SIG-M5 treated with dmso at 0.1 percent for 504 hours (cell line): ENCODE measurements around the gene MMRN2.

Experiments used
- DNase-seq: peaks from one replicate; lab custom pipeline; 2025; ENCODE audit not compliant: unreplicated experiment; lab: John Stamatoyannopoulos, UW

MMRN2 gene

GRCh38 chr10:86969421-86970041, 12.1 kb upstream of the MMRN2 start:
- no peak for DNase-seq

GRCh38 chr10:86968994-86969355, 11.6 kb upstream of the MMRN2 start:
- DNase-seq = no peak

DNA sequence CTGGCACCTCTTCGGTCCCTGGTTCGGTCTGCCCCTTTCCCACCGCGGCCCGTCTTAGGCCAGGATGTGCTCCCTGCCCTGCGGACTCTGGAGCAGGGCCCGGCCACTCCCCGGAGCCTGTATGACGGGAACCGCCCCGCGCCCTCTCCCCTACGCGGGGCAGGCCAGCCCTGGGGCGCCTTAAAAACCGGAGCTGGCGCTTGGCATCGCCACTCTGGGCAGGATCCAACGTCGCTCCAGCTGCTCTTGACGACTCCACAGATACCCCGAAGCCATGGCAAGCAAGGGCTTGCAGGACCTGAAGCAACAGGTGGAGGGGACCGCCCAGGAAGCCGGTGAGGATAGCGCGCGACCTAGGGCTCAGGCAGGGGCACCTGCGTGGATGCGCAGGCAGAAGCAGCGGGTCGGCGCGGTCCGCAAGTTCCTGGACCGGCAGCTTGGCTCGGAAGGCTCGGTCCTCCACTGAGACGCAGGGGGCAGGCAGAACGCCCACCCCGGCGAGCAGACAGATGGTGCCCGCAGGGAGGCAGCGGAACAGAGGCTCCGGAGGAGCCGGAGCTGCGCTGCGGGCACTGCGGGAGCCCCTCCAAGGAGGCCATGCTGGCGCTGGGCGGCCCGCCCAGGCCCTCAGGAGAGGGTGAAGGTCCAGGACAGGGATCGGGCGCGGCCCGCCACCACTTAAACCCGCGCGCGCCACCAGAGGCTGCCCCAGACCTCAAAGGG, 11.0 kb upstream of the MMRN2 start, which contains the start of gene ADIRF:
TSS of gene ADIRF (plus strand) at position 212 of the 723 bp plus-strand sequence. CDS start at position 275, 63 bp downstream.
- no peak for DNase-seq

GRCh38 chr10:86967481-86967941, 10.1 kb upstream of the MMRN2 start:
- no peak for DNase-seq

DNA sequence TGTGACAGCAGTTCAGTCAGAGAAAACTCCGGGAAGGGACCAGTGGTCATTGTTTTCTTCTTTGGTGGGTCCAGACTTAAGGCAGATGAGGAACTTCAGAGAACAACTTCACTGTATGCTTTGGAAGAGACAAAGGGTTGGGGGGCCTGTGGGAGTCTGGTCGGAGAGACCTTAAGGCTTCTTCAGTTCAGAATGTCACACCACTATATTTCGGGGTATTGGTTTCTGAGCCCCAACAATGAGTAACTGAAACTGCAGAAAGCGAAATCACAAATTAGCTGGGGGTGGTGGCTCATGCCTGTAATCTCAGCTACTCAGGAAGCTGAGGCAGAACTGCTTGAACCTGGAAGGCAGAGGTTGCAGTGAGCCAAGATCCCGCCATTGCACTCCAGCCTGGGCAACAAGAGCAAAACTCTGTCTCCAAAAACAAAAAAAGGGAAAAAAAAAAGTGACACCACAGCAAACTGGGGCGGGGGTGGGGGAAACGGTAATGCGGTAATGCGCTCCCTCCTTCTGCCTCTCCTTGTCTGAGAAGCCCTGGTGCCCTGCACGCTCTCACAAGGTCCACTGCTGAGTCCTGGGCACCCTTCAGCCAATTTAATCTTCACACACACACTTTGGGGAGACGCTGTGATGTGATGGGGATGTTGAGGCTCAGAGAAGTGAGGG, 8.7 kb upstream of the MMRN2 start:
- DNase-seq = no peak

GRCh38 chr10:86964847-86965190, 7.4 kb upstream of the MMRN2 start:
- DNase-seq = no peak

DNA sequence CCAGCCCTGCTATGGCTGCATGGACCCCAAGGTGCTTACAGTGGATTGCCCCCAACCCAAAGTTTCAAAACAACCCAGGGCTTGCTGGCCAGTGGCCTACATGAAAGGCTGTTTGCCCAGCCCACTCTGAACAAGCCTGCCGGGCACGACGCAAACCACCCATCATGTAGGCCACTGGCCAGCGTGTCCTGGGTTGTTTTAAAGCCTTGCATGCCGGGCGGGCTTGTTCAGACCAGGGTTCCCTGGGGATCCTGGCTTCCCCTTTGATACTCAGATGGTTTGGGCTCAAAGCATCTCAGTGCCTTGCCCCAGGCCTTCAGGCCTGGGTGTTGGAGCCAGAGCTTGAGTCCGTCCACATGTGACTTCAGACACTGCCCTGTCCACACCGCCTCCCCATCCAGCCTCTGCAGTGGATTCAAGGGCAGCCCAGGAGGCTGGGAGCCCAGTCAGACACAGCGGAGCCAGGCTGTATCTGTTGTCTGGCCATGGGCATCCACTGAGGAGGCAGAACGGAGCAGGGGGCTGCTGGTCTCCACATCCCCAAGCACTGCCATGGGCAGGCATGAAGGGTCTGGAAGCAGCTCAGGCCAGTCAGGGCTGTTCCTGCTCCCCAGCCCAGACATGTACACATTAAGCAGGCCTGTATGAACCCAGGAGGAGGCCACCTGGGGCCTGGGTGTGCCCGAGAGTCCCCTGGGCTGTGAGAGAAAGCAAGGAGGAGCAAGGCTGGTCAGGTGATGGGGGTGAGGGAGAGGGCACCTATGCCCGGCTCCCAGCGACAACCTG, 6.8 kb upstream of the MMRN2 start:
- no peak for DNase-seq

GRCh38 chr10:86963341-86963919, 6.0 kb upstream of the MMRN2 start:
- no peak for DNase-seq

GRCh38 chr10:86962981-86963310, 5.5 kb upstream of the MMRN2 start:
- no peak for DNase-seq

GRCh38 chr10:86962136-86962980, 4.9 kb upstream of the MMRN2 start:
- peak; percentile 29 for DNase-seq

DNA sequence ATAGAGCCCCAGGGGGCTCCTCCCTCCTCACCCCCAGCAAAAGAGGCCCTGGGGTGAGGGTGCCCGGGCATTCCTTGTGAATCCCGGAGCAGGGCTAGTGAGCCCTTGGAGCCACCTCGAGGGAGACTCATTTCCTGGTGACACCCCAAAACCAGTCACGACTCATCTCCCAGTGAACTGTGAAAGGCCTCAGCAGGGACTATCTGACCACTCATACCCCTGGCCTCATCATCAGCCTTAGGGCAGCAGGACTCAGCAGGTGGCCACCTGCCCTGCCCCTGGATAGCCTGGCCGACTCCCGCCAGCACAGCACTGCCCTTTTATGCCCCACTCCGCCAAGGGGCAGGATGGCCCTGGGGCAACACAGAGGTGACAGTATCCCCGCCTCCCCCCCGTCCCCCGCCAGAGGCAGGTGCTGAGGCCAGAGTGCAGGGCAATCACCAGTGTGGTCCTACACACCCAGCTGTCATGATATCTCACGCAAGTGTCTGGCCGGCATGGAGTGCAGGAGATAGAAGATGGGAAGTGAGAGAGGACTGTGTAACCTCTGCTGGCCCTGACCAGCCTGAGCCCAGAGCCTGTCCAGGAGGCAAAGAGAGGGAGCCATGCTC, 4.2 kb upstream of the MMRN2 start:
- no peak for DNase-seq

GRCh38 chr10:86960863-86961434, 3.5 kb upstream of the MMRN2 start:
- DNase-seq = no peak

- peak; percentile 66 for DNase-seq
Measured at GRCh38 chr10:86960003-86960862, 2.8 kb upstream of the MMRN2 start.

DNA sequence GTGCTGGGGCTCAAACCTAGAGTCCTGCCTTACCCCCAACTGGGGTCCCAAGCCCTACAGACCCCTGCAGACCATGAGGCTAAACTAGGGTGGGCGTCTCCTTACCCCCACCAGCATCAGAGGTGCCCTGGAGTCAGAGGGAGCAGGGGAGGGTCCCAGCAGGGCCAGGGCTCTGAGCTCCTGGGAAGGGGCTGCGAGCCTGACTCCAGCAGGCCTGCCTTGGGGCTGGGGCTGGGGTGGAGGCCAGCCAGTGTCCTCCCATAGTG, 2.3 kb upstream of the MMRN2 start:
- no peak for DNase-seq

DNA sequence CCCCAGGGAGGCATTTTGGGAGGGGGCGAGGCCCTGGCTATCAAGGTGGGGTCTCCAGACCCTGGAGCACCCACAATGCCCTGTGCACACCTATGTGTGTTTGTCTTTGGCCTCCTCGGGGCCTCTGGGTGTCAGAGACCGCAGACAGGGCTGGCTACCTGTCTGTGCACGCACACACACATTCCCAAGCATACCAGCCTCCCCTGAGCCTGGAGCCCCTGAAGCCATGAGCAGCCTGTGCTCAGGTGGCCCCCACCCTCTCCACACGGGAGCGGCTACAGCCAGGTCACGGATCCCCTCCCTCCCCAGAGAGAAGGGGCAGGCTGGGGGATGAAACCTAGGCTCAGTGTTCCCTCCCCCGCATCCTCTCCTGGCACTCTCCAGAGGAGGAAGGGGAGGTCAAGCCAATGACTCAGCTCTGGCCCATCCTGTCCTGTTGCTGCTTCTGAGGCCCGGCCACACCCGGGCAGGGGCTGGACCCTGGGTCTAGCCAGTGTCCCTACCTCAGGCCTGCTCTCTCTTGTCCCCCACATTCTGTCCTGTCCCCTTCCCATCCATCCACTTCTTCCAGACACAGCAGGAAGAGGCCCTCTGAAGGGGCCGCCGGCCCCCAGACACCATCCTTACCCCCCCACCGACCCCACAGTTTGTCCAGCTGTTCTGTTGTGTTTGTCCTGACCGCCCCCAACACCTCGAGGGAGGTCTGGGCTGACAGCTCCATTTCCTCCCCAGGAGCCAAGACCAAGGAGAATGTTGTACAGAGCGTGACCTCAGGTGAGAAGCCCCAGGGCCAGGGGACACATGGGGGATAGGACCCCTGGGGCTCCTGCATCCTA, 1.7 kb upstream of the MMRN2 start:
- DNase-seq = no peak

GRCh38 chr10:86958116-86958900, 893 bp upstream of the MMRN2 start, which contains the start of gene SNCG:
Gene SNCG (plus strand): TSS chr10:86958599. CDS start chr10:86958698, 99 bp downstream.
- DNase-seq = no peak

DNA sequence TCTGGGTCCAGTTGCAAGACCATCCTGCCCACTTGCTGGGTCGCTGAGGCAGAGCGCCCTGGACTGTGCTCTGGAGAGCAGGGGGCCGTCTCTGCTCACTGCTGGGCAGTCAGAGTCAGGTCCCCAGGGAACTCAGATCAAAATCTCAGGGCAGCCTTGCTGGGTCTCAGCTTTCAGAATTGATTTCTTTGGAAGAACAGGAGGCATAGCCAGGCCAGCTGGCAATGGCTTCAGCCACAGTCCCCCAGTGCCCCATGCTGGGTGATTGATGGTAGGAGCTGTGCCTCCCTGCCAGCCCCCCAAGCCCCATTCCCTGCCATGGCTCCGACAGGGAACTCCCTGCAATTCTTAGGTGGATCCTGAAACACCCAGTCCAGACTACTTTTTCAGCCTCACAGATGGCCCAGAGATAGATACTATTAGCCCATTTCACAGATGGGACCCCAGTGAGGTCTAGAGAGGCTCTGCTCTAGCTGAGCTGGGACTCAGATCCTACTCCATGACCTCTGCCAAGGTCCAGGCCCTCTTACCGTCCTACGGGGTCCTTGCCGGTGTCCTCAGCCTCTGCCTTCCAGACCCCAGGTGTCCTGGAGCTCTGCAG, 467 bp downstream of the MMRN2 start:
- no peak for DNase-seq
